Cortex of kidney (tissue), 1 donor: ENCODE measurements around the gene ITGBL1.
"Not testable (repeated sequence)": the region's sequence is repeated elsewhere in the genome, so short reads cannot be mapped to it uniquely, and the experiment has no call there.

Source experiments
- DNase-seq: peaks from one replicate; lab custom pipeline; 2025; lab: John Stamatoyannopoulos, UW

The ITGBL1 gene

GRCh38 chr13:101512650-101513049 is 60.2 kb downstream of the ITGBL1 start:
- DNase-seq = no peak

DNA sequence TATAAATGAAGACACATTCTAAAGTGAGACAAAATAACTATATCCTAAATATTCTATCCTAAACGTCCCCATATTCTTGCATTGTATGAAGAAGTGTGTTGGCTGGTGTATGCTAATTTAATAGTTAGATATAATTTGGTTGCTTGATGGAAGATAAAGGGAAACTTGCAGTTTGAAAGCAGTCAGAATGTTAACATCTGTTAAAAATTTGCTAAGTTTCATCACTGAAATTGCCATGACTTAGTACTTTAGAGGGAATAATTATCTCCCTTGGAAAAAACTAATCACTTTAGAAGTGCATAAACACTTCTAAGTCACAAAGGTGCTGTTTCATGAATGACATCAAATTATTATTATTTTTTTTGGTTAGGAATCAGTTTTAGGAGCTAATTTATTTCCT is 61.6 kb downstream of the ITGBL1 start:
- DNase-seq = no peak

GRCh38 chr13:101514695-101515275 is 62.3 kb downstream of the ITGBL1 start:
- no peak for DNase-seq

- DNase-seq = no peak
Measured at GRCh38 chr13:101515504-101515903, 63.0 kb downstream of the ITGBL1 start.

DNA sequence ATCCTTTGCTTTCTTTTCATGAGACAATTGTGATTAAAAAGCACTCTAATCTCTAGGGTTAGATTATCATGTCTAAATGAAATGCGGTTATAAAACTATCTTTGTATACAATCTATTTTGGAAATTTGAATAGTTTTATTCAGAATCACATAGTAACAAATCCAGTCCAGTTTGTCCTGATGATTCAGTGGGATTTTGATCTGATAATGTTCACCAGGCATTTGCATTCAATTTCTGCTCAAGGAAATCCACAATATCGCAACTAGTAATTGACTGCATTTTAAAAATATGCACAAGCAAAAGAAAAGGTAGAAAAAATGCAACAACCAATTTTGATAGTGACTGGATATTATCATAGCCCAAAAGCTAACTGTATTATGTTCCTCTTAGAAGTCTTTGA is 63.8 kb downstream of the ITGBL1 start:
- no peak for DNase-seq

GRCh38 chr13:101520672-101521071 is 68.2 kb downstream of the ITGBL1 start:
- DNase-seq = no peak

GRCh38 chr13:101521371-101521770 is 68.9 kb downstream of the ITGBL1 start:
- no peak for DNase-seq

GRCh38 chr13:101522607-101523006 is 70.1 kb downstream of the ITGBL1 start:
- DNase-seq = no peak

DNA sequence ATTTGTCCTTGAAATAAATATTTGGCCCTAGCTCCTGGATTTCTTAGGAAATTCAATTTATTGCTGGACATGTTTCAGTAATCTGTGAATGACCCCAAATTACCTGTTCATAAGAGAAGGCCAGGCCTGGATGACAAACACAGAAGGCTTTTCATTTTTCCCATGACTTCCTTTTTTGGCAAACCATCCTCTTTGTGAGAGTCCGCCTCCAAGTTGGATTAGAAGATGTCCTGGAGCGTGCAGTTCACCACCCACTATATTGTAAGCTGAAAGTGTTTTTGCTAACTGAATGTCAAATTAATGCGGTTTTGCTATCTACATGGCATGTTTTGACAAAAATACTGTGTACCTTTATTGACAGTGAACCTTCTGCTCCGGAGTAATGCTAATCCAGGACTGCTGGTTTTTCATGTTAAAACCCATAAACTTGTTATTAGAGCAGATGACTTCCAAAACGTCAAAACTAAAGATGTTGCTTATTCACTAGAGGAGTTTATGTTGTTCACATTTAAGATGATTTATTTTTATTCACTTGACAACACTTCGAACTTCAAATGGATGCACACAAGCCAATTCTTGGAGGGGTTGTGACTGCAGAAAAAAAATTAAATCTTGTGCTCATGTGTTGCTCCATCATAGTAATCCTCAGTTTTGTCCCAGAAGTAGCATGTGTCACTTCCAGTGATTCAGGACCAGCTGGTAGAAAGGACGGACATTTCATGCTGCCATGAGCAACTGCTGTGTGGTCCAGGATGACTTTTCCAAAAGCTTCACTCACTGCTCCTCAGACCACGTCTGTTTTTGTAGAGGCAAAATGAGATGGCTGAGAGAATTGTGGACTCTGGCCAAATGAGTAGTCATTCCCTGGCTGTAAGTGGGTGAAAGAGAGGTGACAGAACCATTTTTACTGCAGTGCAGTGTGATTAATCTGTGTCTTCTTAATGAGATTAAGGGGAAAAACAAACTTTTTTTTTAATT is 71.0 kb downstream of the ITGBL1 start:
- DNase-seq = no peak

DNA sequence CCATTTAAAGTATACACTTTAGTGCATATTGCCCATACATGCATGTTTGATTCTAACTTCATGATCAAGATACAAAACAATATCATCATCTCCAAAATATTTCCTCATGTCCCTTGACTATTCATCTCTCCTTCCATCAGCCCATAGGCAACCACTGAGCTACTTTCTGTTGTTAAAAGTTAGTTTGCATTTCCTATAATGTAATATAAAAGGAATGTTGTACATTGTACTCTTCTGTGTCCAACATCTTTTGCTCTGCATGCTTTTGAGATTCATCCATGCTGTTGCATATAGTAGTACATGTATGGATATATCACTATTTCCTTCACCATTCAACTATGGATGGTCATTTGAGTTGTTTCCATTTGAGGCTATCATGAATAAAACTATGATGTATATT is 74.7 kb downstream of the ITGBL1 start:
- no peak for DNase-seq

- no peak for DNase-seq
Measured at GRCh38 chr13:101529422-101529821, 76.9 kb downstream of the ITGBL1 start.

- no peak for DNase-seq
Measured at GRCh38 chr13:101530293-101530692, 77.8 kb downstream of the ITGBL1 start.

GRCh38 chr13:101535192-101535746 is 82.8 kb downstream of the ITGBL1 start:
- DNase-seq = no peak

GRCh38 chr13:101536079-101536478 is 83.6 kb downstream of the ITGBL1 start:
- DNase-seq = no peak

GRCh38 chr13:101544544-101544943 is 92.1 kb downstream of the ITGBL1 start:
- DNase-seq = not testable (repeated sequence)

DNA sequence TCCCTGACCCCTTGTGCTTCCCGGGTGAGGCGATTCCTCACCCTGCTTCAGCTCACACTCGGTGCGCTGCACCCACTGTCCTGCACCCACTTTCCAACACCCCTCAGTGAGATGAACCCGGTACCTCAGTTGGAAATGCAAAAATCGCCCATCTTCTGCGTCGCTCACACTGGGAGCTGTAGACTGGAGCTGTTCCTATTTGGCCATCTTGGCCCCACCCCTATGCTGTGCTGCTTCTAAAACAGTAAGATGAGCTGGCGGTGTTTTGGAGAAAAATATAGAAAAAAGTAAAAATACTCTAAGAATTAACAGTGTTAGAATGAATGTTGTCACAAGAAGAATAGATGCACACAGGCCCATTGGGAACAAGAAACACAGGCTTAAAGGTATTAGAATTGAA is 92.5 kb downstream of the ITGBL1 start:
- no peak for DNase-seq

DNA sequence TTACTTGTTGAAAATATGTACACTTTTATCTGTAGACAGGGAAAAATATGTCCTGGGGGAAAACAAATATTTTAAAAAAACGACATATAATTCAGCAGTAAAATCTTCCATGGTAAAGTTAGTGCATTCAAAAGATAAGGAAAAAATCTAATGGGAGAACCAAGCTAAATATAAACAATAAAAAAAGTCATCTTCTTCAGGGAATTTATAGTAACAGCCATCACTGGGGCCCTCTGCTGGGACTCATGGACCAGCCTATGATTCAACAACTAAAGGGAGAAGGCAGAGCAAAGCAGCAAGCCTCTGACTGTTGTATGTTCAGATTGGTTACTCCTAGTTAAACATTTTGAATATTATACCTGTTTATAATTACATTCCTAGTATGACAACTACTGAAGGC is 93.0 kb downstream of the ITGBL1 start:
- no peak for DNase-seq

DNA sequence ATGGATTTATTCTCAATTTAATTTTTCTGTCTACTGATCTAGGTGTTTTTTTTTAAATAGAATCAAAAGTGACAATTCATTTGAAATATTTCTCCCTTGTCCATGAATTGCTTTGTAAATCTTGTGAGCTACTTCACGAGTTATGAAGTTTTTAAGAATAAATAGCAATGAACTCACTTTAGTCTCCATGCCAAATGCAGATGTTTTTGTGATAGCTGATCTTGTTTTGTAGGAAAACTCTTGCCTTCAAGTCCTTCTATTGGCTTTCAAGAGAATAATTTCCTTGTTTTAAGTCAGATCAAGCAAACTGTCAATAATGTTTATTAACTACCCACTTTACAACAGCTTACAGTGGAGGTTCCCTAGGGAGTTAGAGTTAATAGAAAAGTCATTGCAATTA is 99.8 kb downstream of the ITGBL1 start:
- no peak for DNase-seq

GRCh38 chr13:101552786-101553185 is 100.3 kb downstream of the ITGBL1 start:
- DNase-seq = no peak

DNA sequence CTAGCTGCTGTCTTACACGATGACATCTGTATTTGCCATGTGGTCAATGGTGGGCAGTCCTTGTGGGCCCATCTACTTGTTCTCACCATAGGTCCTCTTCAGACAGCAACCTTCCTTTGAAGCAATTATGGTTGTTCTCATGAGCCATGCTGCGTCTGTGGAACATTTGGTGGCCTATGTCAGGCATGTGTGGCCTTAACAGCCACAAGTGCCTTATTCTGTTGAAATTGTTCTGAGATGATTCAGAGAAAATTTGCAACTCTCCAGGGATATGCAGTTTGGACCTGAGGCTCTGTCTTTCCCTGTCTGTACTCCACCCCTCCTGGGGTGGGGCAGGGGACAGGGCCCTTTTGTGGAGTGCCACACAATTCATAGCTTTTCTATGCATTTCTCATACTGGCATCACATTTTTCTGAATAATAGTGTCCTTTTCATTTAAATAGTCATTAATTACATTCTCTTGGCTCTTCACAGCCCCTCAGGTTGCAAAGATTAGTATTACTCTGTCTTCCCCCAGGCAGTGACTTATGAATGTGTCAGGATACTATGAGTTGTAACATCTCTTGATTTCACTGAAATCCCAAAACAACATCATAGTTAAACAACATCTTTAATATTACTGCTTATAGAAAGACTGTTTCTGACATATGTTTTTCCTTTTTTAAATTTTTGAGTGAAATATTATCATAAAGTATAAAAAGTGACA is 102.1 kb downstream of the ITGBL1 start:
- no peak for DNase-seq

DNA sequence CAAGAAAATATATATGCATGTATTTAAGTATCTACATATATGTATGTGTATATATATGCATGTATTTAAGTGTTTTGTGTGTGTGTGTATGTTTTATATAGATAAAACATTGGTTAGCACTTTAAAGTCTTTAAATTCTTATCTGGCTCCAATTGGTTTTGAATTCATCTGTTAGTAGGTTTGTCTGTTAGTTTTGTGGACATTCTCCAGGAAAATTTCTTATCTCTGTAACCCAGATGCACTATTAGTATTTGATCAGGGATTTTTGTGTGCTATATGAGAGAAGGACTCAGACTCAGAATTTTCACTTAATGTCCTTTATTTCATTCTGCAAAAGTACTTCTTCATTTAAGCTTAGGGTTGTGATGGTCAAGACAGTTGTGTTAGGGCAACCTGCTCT is 103.1 kb downstream of the ITGBL1 start:
- no peak for DNase-seq

DNA sequence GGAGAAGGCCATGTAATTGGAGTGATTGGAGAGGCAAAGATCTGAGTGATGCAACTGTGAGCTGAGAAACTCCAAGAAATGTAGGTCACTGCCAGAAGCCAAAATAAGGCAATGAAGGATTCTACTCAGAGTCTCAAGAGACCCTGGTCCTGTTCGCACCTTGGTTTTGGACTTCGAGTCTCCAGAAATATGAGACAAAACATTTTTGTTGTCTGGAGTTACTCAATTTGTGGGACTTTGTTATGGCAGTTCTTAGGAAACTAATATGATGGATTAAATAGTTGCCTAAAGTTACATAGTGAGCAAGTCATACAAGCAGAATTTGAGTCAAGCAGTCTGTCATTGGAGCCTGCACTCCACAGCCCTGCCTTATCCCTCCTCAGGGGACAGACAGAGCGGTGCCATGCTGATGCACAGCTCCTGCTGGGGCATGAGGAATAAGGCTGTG is 104.2 kb downstream of the ITGBL1 start:
- no peak for DNase-seq
